ENCODE data around the gene XAGE1A.
"Not testable (repeated sequence)": the region's sequence is repeated elsewhere in the genome, so short reads cannot be mapped to it uniquely, and the experiment has no call there.

- not testable (repeated sequence) for TF ChIP-seq TAF1 (IDR thresholded peaks at IDR 0.05; ENCODE audit: borderline replicate concordance, low read depth, low read length); POLR2AphosphoS5 (IDR thresholded peaks at IDR 0.05; ENCODE audit: low read depth, low read length)
These were observed 43.6 kb upstream of the XAGE1A start for GRCh38 chrX:52452031-52452430.
